HG02588 (cell line): ENCODE data around the gene RAB40C.

ENCODE experiments used
- ATAC-seq: cut with Tn5 transposase; IDR thresholded peaks from one replicate; pipeline ENCODE4 v1.9.1; 2021; ENCODE audit warnings: mild to moderate bottlenecking, moderate library complexity; ENCODE audit not compliant: unreplicated experiment

Gene RAB40C

GRCh38 chr16:610513-611381 lies 20.9 kb downstream of the RAB40C start:
- no peak for ATAC-seq

GRCh38 chr16:615122-615521 lies 25.3 kb downstream of the RAB40C start:
- no peak for ATAC-seq

GRCh38 chr16:616733-617586 lies 27.1 kb downstream of the RAB40C start:
- no peak for ATAC-seq

- ATAC-seq: no peak
Measured at GRCh38 chr16:617855-618254, 28.0 kb downstream of the RAB40C start.

GRCh38 chr16:619476-620100 lies 29.7 kb downstream of the RAB40C start:
- no peak for ATAC-seq

- ATAC-seq: no peak
Measured at GRCh38 chr16:620700-621525, 31.0 kb downstream of the RAB40C start.

- ATAC-seq: no peak
Measured at GRCh38 chr16:621526-622105, 31.8 kb downstream of the RAB40C start.

GRCh38 chr16:622920-623280 lies 33.0 kb downstream of the RAB40C start:
- ATAC-seq: no peak

GRCh38 chr16:624526-625070 lies 34.7 kb downstream of the RAB40C start:
- no peak for ATAC-seq

GRCh38 chr16:625117-625976 lies 35.5 kb downstream of the RAB40C start:
- ATAC-seq: no peak

GRCh38 chr16:625977-626765 lies 36.3 kb downstream of the RAB40C start:
- no peak for ATAC-seq

- ATAC-seq: no peak
Measured at GRCh38 chr16:626787-627453, 37.1 kb downstream of the RAB40C start.

- ATAC-seq: no peak
Measured at GRCh38 chr16:627454-628239, 37.8 kb downstream of the RAB40C start.

GRCh38 chr16:628321-629061 lies 38.6 kb downstream of the RAB40C start:
- no peak for ATAC-seq

- ATAC-seq: no peak
Measured at GRCh38 chr16:629185-629832, 39.4 kb downstream of the RAB40C start.

GRCh38 chr16:629833-630248 lies 40.0 kb downstream of the RAB40C start:
- ATAC-seq: no peak
